Thyroid gland (tissue), 4 donors: Measurements from ENCODE around the gene MRPL41. TPM values are rescaled to one million over a fixed set of nuclear protein-coding genes. Genes with fewer than 3 reads are reported as not detected.

ENCODE experiments used
- DNase-seq, 2 donors: peaks; one replicate each; pipeline ENCODE4 v3.0.0-alpha.2; 2019
- H3K27ac ChIP-seq, 3 donors: fragments of 200-600 bp; sonication (generic); 1 replicate in 2 of 3; 2 replicates in 1 of 3; pipeline ENCODE4 v1.5.1; 2016 to 2019; ENCODE audit warnings: mild to moderate bottlenecking in 1 of 3, moderate library complexity in 1 of 3
- H3K27me3 ChIP-seq: fragments of 200-600 bp; sonication (generic); one replicate; pipeline ENCODE4 v1.5.1; 2019
- H3K36me3 ChIP-seq, 2 donors: fragments of 200-600 bp; sonication (generic); one replicate each; pipeline ENCODE4 v1.5.1; 2016 to 2019
- H3K4me1 ChIP-seq, 2 donors: fragments of 200-600 bp; sonication (generic); one replicate each; pipeline ENCODE4 v1.5.1; 2017 to 2019
- H3K4me3 ChIP-seq, 3 donors: fragments of 200-600 bp; sonication (generic); replicated peaks in 1 of 3; 1 replicate in 2 of 3; 2 replicates in 1 of 3; pipeline ENCODE4 v1.5.1; 2016; ENCODE audit warnings: mild to moderate bottlenecking in 1 of 3
- H3K9me3 ChIP-seq: fragments of 200-600 bp; sonication (generic); one replicate; pipeline ENCODE4 v1.5.1; 2017
- POLR2A ChIP-seq, 2 donors: fragments of 450-650 bp; IDR thresholded peaks; one replicate each; pipeline ENCODE4 v1.6.1; 2017; ENCODE audit warnings: antibody characterized with exemption in 2 of 2, mild to moderate bottlenecking in 2 of 2, moderate library complexity in 1 of 2
- WGBS, 2 donors: methylation state at CpG; one replicate each; pipeline ENCODE4 v1.1.5; 2017; 5-methylcytosine and 5-hydroxymethylcytosine counted together
- intact Hi-C: fragments of 100-400 bp; cut with DNase I; formaldehyde crosslinking; loops from one replicate; pipeline ENCODE4 v1.15.1; 2023
- total RNA-seq, 4 donors: library from RNA; depleted of rRNA; stranded (reverse); fragments of >200 nt; gene quantifications; one replicate each; pipeline ENCODE4 v1.2.3, GENCODE V29; 2016
- TF ChIP-seq, protein P1 (sequence below), 6 experiments: fragments of 200-600 bp in 3 of 6; fragments of 450-650 bp in 3 of 6; sonication (generic) in 3 of 6; IDR thresholded peaks; one replicate each; pipeline ENCODE4 v1.5.1; 2016 to 2019; ENCODE audit warnings: antibody characterized with exemption in 6 of 6, mild to moderate bottlenecking in 2 of 6, inconsistent platforms in 1 of 6, moderate library complexity in 1 of 6

Gene MRPL41
- total RNA-seq, 4 donors from 2014 or later = 24.5 to 67.2 (median 47.7) TPM

DNA sequence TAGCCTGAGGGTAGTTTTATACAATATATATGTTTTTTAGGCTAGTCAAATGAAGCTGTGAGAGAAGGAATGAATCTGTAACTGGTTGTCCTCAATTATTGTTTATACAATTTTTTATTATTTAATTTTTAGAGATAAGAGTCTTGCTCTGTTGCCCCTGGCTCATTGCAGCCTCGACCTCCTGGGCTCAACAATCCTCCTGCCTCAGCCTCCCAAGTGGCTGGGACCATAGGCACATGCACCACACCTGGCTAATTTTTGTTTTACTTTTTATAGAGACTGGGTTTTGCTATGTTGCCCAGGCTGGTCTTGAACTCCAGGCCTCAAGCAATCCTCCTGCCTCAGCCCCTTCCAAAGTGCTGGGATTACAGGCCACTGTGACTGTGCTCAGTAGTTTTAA is 2.7 kb downstream of the MRPL41 start:
- Histone ChIP-seq H3K27ac (no peak overlapping the region), H3K36me3 (peaks cover 4 to 16% of the 10 kb centered on the region in 2 donors), H3K27me3 (no peaks in the 10 kb centered on the region), H3K4me1 (peaks cover 8 to 12% of the 10 kb centered on the region in 2 donors), H3K9me3 (no peaks in the 10 kb centered on the region), H3K4me3 (no peak overlapping the region)
- intact Hi-C loops = loop anchor here (10.0 kb wide), 1 partner anchor 60 kb away; the partner anchor contains the start of gene EHMT1
- TF ChIP-seq, protein P1, sequence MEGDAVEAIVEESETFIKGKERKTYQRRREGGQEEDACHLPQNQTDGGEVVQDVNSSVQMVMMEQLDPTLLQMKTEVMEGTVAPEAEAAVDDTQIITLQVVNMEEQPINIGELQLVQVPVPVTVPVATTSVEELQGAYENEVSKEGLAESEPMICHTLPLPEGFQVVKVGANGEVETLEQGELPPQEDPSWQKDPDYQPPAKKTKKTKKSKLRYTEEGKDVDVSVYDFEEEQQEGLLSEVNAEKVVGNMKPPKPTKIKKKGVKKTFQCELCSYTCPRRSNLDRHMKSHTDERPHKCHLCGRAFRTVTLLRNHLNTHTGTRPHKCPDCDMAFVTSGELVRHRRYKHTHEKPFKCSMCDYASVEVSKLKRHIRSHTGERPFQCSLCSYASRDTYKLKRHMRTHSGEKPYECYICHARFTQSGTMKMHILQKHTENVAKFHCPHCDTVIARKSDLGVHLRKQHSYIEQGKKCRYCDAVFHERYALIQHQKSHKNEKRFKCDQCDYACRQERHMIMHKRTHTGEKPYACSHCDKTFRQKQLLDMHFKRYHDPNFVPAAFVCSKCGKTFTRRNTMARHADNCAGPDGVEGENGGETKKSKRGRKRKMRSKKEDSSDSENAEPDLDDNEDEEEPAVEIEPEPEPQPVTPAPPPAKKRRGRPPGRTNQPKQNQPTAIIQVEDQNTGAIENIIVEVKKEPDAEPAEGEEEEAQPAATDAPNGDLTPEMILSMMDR (IDR thresholded peaks at IDR 0.05) = no peak
- no peak for TF ChIP-seq POLR2A (IDR thresholded peaks at IDR 0.05)
- DNase-seq = no peak
- WGBS, 2 donors = 88 to 92% methylated on average over 1 of the region's 1 CpG

DNA sequence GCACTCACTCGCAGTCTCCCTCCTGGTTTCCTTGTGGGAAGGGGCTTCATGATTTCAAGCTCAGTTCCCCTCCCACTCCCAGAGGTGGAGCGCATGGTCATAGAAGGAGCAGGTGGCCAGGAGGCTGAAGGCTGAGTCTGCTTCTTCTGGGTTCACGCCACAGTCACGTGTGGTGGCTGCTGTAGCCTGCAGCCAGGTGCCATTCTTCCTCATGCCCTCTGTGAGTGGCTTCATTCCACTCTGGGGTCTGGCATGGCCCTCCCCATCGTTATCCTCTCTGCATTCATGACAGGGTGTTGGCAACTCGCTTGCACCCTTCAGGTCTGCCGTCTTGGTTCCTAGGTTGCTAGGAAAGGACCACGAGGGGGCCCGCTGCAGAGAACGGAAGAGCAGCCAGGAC is 3.5 kb downstream of the MRPL41 start:
- 91 to 92% methylated on average over 10 of the region's 10 CpGs for WGBS, 2 donors
- intact Hi-C loops = loop anchor here (10.0 kb wide), 1 partner anchor 60 kb away; the partner anchor contains the start of gene EHMT1
- Histone ChIP-seq H3K4me3 (no peak overlapping the region), H3K27me3 (no peaks in the 10 kb centered on the region), H3K9me3 (no peaks in the 10 kb centered on the region), H3K27ac (no peak overlapping the region), H3K4me1 (peaks cover under 1 to 5% of the 10 kb centered on the region in 2 donors), H3K36me3 (peaks cover 4 to 16% of the 10 kb centered on the region in 2 donors)
- TF ChIP-seq, protein P1 (IDR thresholded peaks at IDR 0.05) = no peak
- TF ChIP-seq POLR2A (IDR thresholded peaks at IDR 0.05) = no peak
- no peak for DNase-seq

DNA sequence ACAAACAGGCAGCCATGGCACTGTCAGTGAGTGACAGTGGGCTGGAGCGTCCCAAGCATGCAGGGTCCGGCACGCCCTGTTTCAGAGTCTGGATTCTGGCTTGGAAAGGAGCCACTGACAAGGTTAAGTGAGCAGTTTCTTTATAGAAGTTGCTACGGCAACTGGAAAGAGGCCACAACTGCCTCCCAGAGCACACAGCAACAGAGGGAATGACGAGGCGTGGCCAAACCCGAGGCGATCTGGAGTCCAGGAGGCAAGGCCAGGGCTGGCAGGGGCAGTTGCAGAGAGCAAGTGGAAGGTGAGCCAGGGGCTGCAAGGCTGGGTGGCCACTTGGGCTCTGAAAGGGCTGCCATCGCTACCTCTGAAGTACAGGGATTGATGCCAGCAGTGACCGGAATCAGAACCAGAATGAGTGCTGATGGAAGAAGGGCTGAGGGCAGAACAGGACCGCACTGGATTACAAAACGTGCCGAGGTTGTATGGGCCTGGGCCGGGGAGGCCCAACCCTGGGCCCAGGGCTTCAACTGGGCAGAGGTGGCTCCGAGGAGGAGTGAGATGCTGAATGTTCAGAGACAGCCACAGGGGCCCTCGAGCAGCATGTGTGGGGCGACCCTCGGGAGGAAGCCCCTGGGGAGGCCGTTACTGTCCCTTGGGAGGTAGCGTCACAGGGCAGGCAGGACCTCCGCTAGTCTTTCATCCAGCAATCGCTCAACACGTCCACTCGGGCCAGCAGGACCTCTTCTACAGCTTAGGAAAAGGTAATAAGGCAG is 4.6 kb downstream of the MRPL41 start:
- DNase-seq = no peak
- peaks cover 4 to 16% of the 10 kb centered on the region in 2 donors for H3K36me3 ChIP-seq
- 86 to 89% methylated on average over 24 of the region's 24 CpGs for WGBS, 2 donors
- no peaks in the 10 kb centered on the region for H3K27me3 ChIP-seq
- H3K9me3 ChIP-seq = no peaks in the 10 kb centered on the region
- TF ChIP-seq POLR2A (IDR thresholded peaks at IDR 0.05) = no peak
- TF ChIP-seq, protein P1 (IDR thresholded peaks at IDR 0.05) = no peak
- intact Hi-C loops = loop anchor here (10.0 kb wide), 1 partner anchor 59 kb away; the partner anchor contains the start of gene EHMT1
- no peak overlapping the region for H3K4me3 ChIP-seq
- H3K4me1 ChIP-seq = peaks cover 0 to 5% of the 10 kb centered on the region in 2 donors
- H3K27ac ChIP-seq = no peak overlapping the region

DNA sequence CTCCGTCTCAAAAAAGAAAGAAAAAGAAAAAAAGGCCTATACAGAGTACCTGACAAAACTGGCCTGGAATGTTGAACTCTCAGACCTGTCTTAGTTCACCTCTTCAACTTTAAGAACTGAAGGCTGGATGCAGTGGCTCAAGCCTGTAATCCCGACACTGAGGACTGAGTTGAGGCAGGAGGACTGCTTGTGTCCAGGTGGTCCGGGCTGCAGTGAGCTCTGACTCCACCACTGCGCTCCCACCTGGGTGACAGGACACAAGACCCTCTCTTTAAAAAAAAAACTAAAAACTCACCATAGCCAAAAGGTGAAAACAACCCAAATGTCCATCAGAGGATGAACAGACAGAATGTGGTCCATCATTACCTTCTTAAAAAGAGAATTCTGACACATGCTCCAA is 6.4 kb downstream of the MRPL41 start:
- Histone ChIP-seq H3K4me3 (no peak overlapping the region), H3K27me3 (no peaks in the 10 kb centered on the region), H3K4me1 (no peaks in the 10 kb centered on the region), H3K36me3 (peaks cover 4 to 16% of the 10 kb centered on the region in 2 donors), H3K9me3 (no peaks in the 10 kb centered on the region), H3K27ac (no peak overlapping the region)
- no peak for DNase-seq
- TF ChIP-seq POLR2A (IDR thresholded peaks at IDR 0.05) = no peak
- TF ChIP-seq, protein P1 (IDR thresholded peaks at IDR 0.05) = no peak
- intact Hi-C loops = loop anchor here (10.0 kb wide), 1 partner anchor 57 kb away; the partner anchor contains the start of gene EHMT1
- WGBS, 2 donors = 96% methylated on average over 4 of the region's 4 CpGs

DNA sequence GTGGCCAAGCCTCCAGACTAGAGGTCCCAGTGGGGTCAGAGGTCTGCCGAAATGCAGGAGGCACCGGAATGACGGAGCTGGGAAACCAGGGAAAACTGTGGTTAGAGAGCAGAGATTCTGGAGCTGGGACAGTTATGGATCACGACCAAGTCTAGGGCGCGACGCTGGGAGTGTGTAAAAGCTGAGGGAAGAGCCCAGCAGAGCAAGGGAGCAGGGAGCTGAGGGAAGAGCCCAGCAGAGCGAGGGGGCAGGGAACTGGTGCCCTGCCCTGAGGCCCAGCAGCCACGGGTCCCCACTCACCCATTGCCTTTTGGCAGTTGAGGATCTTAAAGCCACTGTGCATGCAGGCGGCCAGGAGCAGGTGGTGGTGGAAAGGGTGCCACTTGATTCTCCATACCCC is 12.5 kb downstream of the MRPL41 start:
- H3K9me3 ChIP-seq = no peaks in the 10 kb centered on the region
- peaks cover 8 to 18% of the 10 kb centered on the region in 2 donors for H3K36me3 ChIP-seq
- WGBS, 2 donors = 95 to 96% methylated on average over 10 of the region's 10 CpGs
- no peaks in the 10 kb centered on the region for H3K27me3 ChIP-seq
- H3K27ac ChIP-seq = no peak overlapping the region
- intact Hi-C loops = no loop called here
- TF ChIP-seq, protein P1 (IDR thresholded peaks at IDR 0.05) = no peak
- TF ChIP-seq POLR2A (IDR thresholded peaks at IDR 0.05) = no peak
- DNase-seq = no peak
- H3K4me3 ChIP-seq = no peak overlapping the region
- H3K4me1 ChIP-seq = no peaks in the 10 kb centered on the region
